22Rv1 (cell line): ENCODE results near the gene CIDEB.

Source experiments
- CTCF ChIP-seq: fragments of 450-650 bp; IDR thresholded peaks from 2 replicates; pipeline ENCODE4 v1.5.1; 2017; ENCODE audit warnings: mild to moderate bottlenecking
- ZFX ChIP-seq: fragments of 450-650 bp; IDR thresholded peaks from 2 replicates; pipeline ENCODE4 v1.6.1; 2017; ENCODE audit warnings: antibody characterized with exemption, borderline replicate concordance

- no peak for TF ChIP-seq CTCF
- no peak for TF ChIP-seq ZFX
These were observed 35.1 kb upstream of the CIDEB start for GRCh38 chr14:24342889-24343288.
